A172 (cell line): Measurements from ENCODE around the gene AHCYL2. TPM values are rescaled to one million over a fixed set of nuclear protein-coding genes. Genes with fewer than 3 reads are reported as not detected.
A peak's percentile ranks its signal among the peaks of the same experiment; 100 is the strongest.
"Not testable (repeated sequence)": the region's sequence is repeated elsewhere in the genome, so short reads cannot be mapped to it uniquely, and the experiment has no call there.

Experiments used
- DNase-seq: peaks from one replicate; pipeline ENCODE4 v3.0.0-alpha.2; 2015; ENCODE audit warnings: low spot score
- total RNA-seq: library from RNA; depleted of rRNA; stranded (reverse); fragments of >200 nt; shearing (Covaris generic); gene quantifications from 2 replicates; pipeline ENCODE4 v1.2.3, GENCODE V29; 2014

AHCYL2 gene
- total RNA-seq, 1 experiment from 2014 or later, result 11.8 TPM

GRCh38 chr7:129285111-129285510 lies 60.3 kb downstream of the AHCYL2 start:
- DNase-seq, result no peak

DNA sequence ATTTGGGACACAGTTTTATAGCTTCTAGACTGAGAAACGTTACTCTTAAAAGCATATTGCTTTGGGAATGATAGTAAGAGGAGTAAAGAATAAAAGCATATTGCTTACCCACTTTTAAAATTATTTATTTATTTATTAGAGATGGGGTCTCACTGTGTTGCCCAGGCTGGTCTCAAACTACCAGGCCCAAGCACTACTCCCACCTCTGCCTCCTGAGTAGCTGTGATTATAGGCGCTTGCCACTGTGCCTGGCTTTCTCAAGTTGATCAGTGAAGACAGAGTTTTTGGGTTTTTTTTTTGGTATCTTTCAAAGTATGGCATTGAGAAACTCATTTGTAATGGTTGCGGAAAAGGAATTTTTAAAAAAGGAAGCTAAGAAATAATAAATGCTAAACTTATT lies 68.0 kb downstream of the AHCYL2 start:
- no peak for DNase-seq

GRCh38 chr7:129295015-129295423 lies 70.2 kb downstream of the AHCYL2 start:
- no peak for DNase-seq

DNA sequence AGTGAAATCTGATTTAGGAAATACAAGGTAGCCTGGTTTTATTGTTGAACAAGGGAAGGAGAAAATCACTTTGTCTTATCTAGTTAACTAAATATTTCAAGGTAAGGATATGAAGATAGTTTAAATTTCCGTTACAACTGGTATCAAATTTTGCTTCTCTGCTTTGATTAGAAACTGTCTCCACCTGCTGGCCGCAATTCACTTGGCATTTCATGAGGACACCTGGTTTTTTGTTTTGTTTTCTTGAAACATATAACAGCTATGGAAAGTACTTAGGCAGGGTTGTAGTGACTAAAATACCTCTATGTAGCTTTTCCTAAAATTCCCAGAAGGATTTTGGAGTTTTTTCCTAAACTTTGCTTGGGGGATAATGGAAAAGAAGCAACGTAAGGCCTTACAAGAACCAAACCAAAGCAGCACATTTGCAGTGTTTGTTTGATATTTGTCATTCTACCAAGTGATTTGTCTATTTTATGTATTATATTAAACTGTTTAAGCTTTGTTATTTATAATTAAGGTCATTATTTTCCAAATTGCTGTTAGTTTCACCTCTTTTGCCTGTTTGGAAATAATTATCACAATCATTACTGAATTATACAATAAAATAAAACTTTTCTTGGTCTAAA lies 73.6 kb downstream of the AHCYL2 start:
- DNase-seq, result peak; percentile 26

DNA sequence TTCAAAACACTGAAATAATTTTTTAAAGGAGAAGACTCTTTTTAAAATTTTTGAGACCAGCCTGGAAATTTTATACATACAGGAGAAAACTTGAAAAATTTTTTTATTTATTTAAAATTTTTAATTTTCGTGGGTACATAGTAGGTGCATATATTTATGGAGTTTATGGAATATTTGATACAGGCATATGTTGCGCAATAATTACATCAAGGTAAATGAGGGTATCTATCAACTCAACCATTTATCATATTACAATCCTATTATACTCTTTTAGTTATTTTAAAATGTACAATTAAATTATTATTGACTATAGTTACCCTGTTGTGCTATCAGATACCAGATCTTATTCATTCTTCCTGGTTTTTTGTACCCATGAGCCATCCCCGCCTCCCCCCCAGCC lies 75.1 kb downstream of the AHCYL2 start:
- DNase-seq, result no peak

DNA sequence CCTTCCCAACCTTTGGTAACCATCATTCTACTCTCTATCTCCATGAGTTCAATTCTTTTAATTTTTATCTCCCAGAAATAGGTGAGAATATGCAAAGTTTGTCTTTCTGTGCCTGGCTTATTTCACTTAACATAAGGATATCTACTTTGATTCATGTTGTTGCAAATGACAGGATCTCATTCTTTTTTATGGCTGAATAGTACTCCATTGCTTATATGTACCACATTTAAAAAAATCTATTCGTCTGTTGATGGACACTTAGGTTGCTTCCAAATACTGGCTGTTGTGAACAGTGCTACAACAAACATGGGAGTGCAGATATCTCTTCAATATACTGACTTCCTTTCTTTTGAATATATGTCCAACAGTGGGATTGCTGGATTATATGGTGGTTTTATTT lies 75.5 kb downstream of the AHCYL2 start:
- not testable (repeated sequence) for DNase-seq

DNA sequence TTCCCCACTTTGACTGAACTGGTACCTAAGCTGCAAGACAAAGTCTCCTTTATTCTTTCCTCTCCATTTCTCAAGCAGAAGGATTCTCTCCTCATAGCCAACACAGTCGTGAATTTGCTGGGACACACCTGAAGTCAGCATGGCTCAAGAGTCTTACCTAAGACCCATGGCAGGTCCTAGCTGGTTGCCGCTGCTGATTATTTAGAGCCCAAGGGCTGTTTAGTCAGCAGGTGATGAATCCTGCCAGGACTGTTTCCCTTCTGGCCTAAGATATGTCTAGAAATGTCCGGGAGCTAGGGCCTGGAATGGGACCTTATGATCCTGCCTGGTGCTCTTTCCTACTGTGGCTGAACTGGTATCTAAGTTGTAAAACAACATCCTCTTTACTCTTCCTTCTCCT lies 82.8 kb downstream of the AHCYL2 start:
- no peak for DNase-seq

- no peak for DNase-seq
These were observed 83.2 kb downstream of the AHCYL2 start for GRCh38 chr7:129308047-129308446.

GRCh38 chr7:129311429-129311828 lies 86.6 kb downstream of the AHCYL2 start:
- no peak for DNase-seq

DNA sequence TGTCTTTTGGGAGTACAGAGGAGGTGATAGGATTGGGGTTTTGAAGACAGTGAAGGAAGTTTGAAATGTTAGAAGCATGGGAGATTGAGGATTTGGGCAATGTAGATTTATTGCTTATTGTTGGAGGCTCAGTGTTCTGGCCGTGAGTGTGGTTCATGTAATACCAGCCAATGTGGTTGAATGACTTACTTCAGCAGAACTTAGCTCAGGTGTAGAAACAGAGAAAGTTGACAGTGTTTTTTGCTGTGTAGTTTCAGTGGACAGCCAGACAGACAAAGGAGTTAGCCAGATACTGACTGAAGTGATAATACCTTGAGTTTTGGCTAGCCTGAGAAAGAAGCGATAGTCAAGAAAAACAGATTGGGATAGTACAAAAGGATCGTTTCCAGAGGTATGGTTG lies 88.5 kb downstream of the AHCYL2 start:
- no peak for DNase-seq

DNA sequence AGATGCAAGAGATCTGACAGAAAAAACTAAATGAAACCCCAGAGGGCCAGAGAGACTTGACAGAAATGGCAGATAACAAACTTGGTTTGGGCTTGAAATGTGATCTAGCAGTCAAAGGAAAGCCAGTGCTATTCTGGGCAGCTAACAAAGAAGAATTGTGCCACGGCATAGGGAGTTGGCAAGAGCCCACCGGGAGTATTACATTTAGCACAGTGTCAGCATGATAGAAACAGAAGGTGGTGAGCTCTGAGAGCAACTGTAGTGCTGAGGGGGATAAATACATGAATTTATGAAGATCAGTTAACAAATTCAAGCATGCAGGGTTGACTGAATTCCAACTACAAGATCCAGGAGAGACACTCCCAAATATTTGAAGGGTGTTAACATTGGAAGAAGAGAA lies 91.1 kb downstream of the AHCYL2 start:
- no peak for DNase-seq

- DNase-seq, result no peak
These were observed 92.6 kb downstream of the AHCYL2 start for GRCh38 chr7:129317450-129317849.

- no peak for DNase-seq
These were observed 102.2 kb downstream of the AHCYL2 start for GRCh38 chr7:129327076-129327475.

DNA sequence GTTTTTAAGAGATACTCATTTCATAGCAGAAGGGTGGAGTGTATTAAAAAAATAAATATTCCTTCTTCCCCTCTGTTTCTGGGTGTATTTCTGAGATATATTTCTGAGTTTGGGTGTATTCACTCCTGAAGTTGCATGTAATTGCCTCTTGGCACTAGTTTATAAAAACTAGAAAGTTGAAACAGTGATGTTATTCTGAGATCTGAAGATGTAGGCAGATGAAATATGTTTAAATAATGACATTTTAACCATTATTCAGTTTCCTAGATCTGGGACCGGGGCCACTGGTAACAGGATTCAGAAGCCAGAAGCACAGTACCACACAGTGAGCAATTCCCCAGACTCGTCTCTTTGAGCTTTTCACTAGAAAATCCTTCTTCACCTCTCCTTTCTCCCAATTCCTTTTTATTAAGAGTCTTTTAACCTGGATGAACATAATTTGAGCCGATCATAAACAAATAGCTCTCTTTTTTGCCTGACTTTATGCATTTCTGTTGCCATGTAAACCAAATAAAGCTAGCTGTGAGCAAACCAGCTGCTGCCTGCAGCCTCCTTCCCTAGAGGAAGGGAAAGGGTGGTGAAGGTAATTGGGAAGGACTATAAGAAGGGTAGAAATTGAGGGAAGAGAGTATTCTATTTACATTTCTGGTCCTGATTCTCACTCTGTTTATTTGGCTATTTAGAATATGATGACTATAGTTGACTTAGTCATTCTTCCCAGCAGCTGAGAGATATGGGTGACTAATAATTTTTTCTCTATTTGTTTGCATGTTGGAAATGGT lies 107.6 kb downstream of the AHCYL2 start:
- peak; percentile 5 for DNase-seq

DNA sequence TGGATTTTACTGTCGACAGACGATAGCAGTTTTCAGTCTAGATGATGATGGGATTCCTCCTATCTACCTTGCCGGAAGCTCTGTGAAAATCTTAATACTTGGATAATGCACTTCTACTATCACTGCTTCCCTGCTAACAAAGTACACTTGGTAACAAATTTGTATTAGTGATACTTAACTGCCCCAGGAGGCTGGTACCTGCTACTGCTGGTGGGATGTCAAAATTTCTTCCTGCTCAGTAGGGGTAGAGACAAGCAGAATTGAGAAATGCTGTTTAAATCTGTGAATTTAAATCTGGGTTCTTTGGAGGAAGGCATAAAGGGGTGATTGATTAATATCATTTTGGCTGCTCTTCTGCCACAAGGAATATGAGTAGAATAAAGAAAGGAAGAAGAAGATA lies 109.6 kb downstream of the AHCYL2 start:
- no peak for DNase-seq

GRCh38 chr7:129338450-129338849 lies 113.6 kb downstream of the AHCYL2 start:
- no peak for DNase-seq

- no peak for DNase-seq
These were observed 116.4 kb downstream of the AHCYL2 start for GRCh38 chr7:129341212-129341611.

DNA sequence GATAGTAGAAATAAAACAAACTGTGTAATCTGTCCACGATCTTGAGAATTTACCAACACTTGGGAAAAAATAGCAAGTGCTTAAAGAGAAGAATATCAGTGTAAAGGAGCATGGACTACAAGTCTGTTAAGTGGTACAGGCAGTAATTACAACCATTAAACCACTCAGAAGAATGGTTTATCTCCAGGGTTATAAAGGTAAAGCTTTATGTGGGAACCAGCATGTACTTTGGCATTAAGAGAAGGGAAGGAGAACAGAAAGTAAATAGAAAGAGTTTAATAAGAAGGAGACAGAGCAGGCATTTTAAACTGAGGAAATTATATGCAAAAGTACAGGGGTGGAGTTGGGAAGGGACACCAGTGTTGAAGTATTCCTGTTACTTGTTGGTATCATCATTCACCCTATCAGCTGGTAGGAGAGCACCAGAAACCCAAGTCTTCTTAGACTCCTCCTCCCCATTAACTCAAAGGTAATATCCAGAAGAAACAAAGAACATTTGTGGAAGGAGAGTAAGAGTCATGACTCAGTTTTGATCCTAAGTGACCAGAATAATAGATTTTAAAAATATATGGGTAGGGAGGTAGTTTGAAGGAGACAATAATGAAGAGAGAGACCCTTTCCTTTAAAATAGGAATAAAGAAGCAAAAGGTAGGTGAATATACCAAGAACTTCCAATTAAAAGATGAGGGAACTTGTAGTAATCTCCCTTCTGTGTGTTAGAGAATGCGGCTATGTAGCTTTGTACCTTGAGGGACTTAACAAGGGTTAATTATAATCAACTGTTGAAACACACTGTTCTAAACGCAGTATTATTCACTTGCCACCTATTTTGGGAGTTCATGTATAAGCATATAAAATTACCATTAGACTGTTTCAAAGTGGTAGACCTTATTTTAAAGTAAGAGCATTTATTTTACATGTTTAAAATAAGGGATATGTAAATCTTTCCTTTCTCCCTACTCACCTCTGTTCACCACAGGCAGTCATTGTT lies 117.3 kb downstream of the AHCYL2 start:
- no peak for DNase-seq

DNA sequence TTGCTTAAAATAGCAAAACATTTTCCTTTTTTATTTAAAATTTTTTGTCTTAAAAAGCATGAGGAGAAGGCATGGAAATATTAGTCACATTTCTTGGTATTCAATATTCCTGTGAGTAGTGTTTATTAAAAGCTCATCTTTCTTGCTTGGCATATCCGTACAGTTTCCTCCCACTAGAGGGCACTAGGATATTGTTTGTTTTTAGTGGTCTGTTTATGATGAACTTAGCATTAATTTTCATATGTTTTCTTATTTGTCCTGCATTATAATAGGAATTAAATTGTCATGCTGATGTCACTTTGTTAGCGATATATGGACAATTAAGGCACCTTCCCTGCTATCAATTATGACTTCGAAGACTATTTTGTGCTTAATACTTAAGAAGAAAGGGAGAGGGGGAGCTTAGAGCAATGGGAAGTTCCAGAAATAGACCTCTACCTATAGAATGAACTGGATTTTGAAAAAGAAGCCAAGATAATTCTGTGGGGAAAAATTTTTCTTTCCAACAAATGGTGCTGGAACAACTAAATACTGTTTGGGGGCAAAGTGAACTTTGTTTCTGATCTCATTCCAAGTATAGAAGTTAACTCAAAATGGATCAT lies 118.4 kb downstream of the AHCYL2 start:
- DNase-seq, result peak; percentile 34

GRCh38 chr7:129347330-129347729 lies 122.5 kb downstream of the AHCYL2 start:
- no peak for DNase-seq

GRCh38 chr7:129348023-129348740 lies 123.4 kb downstream of the AHCYL2 start:
- DNase-seq, result no peak
